Astrocyte (in vitro differentiated cells and primary cell): ENCODE measurements around the gene GPR137. TPM values are rescaled to one million over a fixed set of nuclear protein-coding genes. Genes with fewer than 3 reads are reported as not detected.

Source experiments
- DNase-seq: peaks from one replicate; pipeline ENCODE4 v3.0.0-alpha.2; 2010; ENCODE audit warnings: low read depth
- FAIRE-seq: peaks from 2 replicates; lab custom pipeline; 2011; peaks lifted over from hg19 to GRCh38; lab: Jason Lieb, UNC
- H2AFZ ChIP-seq: 2 replicates; pipeline ENCODE4 v1.6.0; 2012; ENCODE audit warnings: low read depth, low read length, inconsistent platforms
- H3K27ac ChIP-seq: 2 replicates; pipeline ENCODE4 v1.5.1; 2011; ENCODE audit warnings: low read depth, low read length, inconsistent platforms
- H3K27me3 ChIP-seq: 2 replicates; pipeline ENCODE4 v1.6.0; 2011; ENCODE audit warnings: low read length, inconsistent platforms; ENCODE audit not compliant: insufficient read depth
- H3K36me3 ChIP-seq: 2 replicates; pipeline ENCODE4 v1.5.1; 2011; ENCODE audit warnings: low read length, inconsistent platforms; ENCODE audit not compliant: insufficient read depth
- H3K4me1 ChIP-seq: 2 replicates; pipeline ENCODE4 v1.5.1; 2011; ENCODE audit warnings: low read length, inconsistent platforms; ENCODE audit not compliant: insufficient read depth
- H3K4me2 ChIP-seq: 2 replicates; pipeline ENCODE4 v1.6.0; 2012; ENCODE audit warnings: low read length, inconsistent platforms
- H3K4me3 ChIP-seq: 2 replicates; pipeline ENCODE4 v1.5.1; 2011; ENCODE audit warnings: low read depth, mild to moderate bottlenecking, low read length, inconsistent platforms; ENCODE audit not compliant: insufficient read depth
- H3K79me2 ChIP-seq: 2 replicates; pipeline ENCODE4 v1.6.0; 2012; ENCODE audit warnings: mild to moderate bottlenecking, low read length, inconsistent platforms; ENCODE audit not compliant: insufficient read depth
- H3K9ac ChIP-seq: 2 replicates; pipeline ENCODE4 v1.6.0; 2012; ENCODE audit warnings: mild to moderate bottlenecking, low read length, inconsistent platforms
- H3K9me3 ChIP-seq: 2 replicates; pipeline ENCODE4 v1.5.1; 2012; ENCODE audit warnings: low read depth, mild to moderate bottlenecking, low read length, inconsistent platforms; ENCODE audit not compliant: insufficient read depth
- H4K20me1 ChIP-seq: 2 replicates; pipeline ENCODE4 v1.6.0; 2012; ENCODE audit warnings: low read length, inconsistent platforms; ENCODE audit not compliant: insufficient read depth
- H3K27ac Mint-ChIP-seq: one replicate; pipeline ENCODE4 v1.8.0; 2021; ENCODE audit warnings: mild to moderate bottlenecking, mixed read lengths; ENCODE audit not compliant: unreplicated experiment
- H3K27me3 Mint-ChIP-seq: one replicate; pipeline ENCODE4 v1.8.0; 2021; ENCODE audit warnings: low read depth, mixed read lengths; ENCODE audit not compliant: unreplicated experiment
- H3K36me3 Mint-ChIP-seq: one replicate; pipeline ENCODE4 v1.8.0; 2021; ENCODE audit warnings: low read depth, mixed read lengths; ENCODE audit not compliant: unreplicated experiment
- H3K4me1 Mint-ChIP-seq: one replicate; pipeline ENCODE4 v1.8.0; 2021; ENCODE audit warnings: low read depth, mixed read lengths; ENCODE audit not compliant: unreplicated experiment
- H3K4me3 Mint-ChIP-seq: one replicate; pipeline ENCODE4 v1.8.0; 2021; ENCODE audit warnings: mild to moderate bottlenecking, moderate library complexity, mixed read lengths; ENCODE audit not compliant: unreplicated experiment
- H3K9me3 Mint-ChIP-seq: one replicate; pipeline ENCODE4 v1.8.0; 2021; ENCODE audit warnings: mild to moderate bottlenecking, mixed read lengths; ENCODE audit not compliant: unreplicated experiment
- CTCF ChIP-seq: IDR thresholded peaks from 2 replicates; pipeline ENCODE4 v1.5.1; 2011; ENCODE audit warnings: low read depth, mild to moderate bottlenecking, inconsistent platforms, low read length, moderate library complexity; ENCODE audit not compliant: insufficient read depth
- EZH2 ChIP-seq: IDR thresholded peaks from 2 replicates; pipeline ENCODE4 v1.6.1; 2012; ENCODE audit warnings: mild to moderate bottlenecking, low read length, inconsistent platforms; ENCODE audit not compliant: insufficient read depth
- total RNA-seq: library from RNA; stranded (reverse); gene quantifications from 2 replicates; pipeline ENCODE4 v1.2.1, GENCODE V29; 2021

The GPR137 gene
- total RNA-seq, 1 donor from 2014 or later, result 46.8 TPM

GRCh38 chr11:64281957-64282770 is 3.5 kb upstream of the GPR137 start:
- H3K27me3 ChIP-seq, result no peaks in the 10 kb centered on the region
- FAIRE-seq (no peak), DNase-seq (no peak)
- H3K36me3 ChIP-seq, result no peaks in the 10 kb centered on the region
- Mint-ChIP-seq H3K36me3 (peaks cover 7% of the 10 kb centered on the region), H3K27me3 (no peaks in the 10 kb centered on the region), H3K9me3 (no peaks in the 10 kb centered on the region), H3K4me1 (peaks cover 3% of the 10 kb centered on the region), H3K4me3 (no peak overlapping the region), H3K27ac (no peak overlapping the region)
- H4K20me1 ChIP-seq, result no peaks in the 10 kb centered on the region
- H3K9me3 ChIP-seq, result no peaks in the 10 kb centered on the region
- peaks cover 10% of the 10 kb centered on the region for H3K4me1 ChIP-seq
- TF ChIP-seq CTCF, result no peak
- TF ChIP-seq EZH2, result no peak
- H3K27ac ChIP-seq, result no peak overlapping the region
- H3K4me3 ChIP-seq, result no peak overlapping the region
- H3K4me2 ChIP-seq, result no peak overlapping the region
- peaks cover 16% of the 10 kb centered on the region for H3K79me2 ChIP-seq
- no peak overlapping the region for H2AFZ ChIP-seq
- H3K9ac ChIP-seq, result no peak overlapping the region

GRCh38 chr11:64283092-64283491 is 2.6 kb upstream of the GPR137 start:
- H3K27me3 ChIP-seq, result no peaks in the 10 kb centered on the region
- H3K27ac Mint-ChIP-seq, result no peak overlapping the region
- no peaks in the 10 kb centered on the region for H3K27me3 Mint-ChIP-seq
- DNase-seq (no peak), FAIRE-seq (no peak)
- no peaks in the 10 kb centered on the region for H3K9me3 ChIP-seq
- peaks cover 16% of the 10 kb centered on the region for H3K79me2 ChIP-seq
- H3K4me1 ChIP-seq, result peaks cover 10% of the 10 kb centered on the region
- no peaks in the 10 kb centered on the region for H4K20me1 ChIP-seq
- no peak overlapping the region for H3K9ac ChIP-seq
- peaks cover 7% of the 10 kb centered on the region for H3K36me3 Mint-ChIP-seq
- no peak overlapping the region for H3K27ac ChIP-seq
- no peak overlapping the region for H2AFZ ChIP-seq
- peak overlapping the region; percentile 23 for H3K4me2 ChIP-seq
- H3K4me1 Mint-ChIP-seq, result peaks cover 3% of the 10 kb centered on the region
- no peaks in the 10 kb centered on the region for H3K9me3 Mint-ChIP-seq
- H3K36me3 ChIP-seq, result no peaks in the 10 kb centered on the region
- peak overlapping the region; percentile 27 for H3K4me3 Mint-ChIP-seq
- TF ChIP-seq EZH2, result no peak
- no peak for TF ChIP-seq CTCF
- H3K4me3 ChIP-seq, result no peak overlapping the region
